ENCODE measurements around the gene CTXND2. TPM values are rescaled to one million over a fixed set of nuclear protein-coding genes. Genes with fewer than 3 reads are reported as not detected.
A peak's percentile ranks its signal among the peaks of the same experiment; 100 is the strongest.
"Not testable (repeated sequence)": the region's sequence is repeated elsewhere in the genome, so short reads cannot be mapped to it uniquely, and the experiment has no call there.

Gene CTXND2
- total RNA-seq, 3 donors from 2014 or later: not detected

GRCh38 chr1:150875197-150876118, 11.5 kb upstream of the CTXND2 start:
- Mint-ChIP-seq H3K36me3 (ENCODE audit: insufficient read depth) (peaks cover 7% of the 10 kb centered on the region), H3K4me1 (ENCODE audit: low read depth) (peaks cover 30% of the 10 kb centered on the region), H3K9me3 (no peaks in the 10 kb centered on the region), H3K27me3 (ENCODE audit: low read depth) (no peaks in the 10 kb centered on the region), H3K4me3 (peak overlapping the region; percentile 92)
- ATAC-seq (no peak), DNase-seq (no peak)

GRCh38 chr1:150876119-150876454, 10.8 kb upstream of the CTXND2 start:
- DNase-seq (no peak), ATAC-seq (peak; percentile 46 to 57)
- peaks cover 28% of the 10 kb centered on the region for H3K4me1 Mint-ChIP-seq (ENCODE audit: low read depth)
- peaks cover 7% of the 10 kb centered on the region for H3K36me3 Mint-ChIP-seq (ENCODE audit: insufficient read depth)
- H3K4me3 Mint-ChIP-seq: peak overlapping the region; percentile 92
- no peaks in the 10 kb centered on the region for H3K27me3 Mint-ChIP-seq (ENCODE audit: low read depth)
- H3K9me3 Mint-ChIP-seq: no peaks in the 10 kb centered on the region

DNA sequence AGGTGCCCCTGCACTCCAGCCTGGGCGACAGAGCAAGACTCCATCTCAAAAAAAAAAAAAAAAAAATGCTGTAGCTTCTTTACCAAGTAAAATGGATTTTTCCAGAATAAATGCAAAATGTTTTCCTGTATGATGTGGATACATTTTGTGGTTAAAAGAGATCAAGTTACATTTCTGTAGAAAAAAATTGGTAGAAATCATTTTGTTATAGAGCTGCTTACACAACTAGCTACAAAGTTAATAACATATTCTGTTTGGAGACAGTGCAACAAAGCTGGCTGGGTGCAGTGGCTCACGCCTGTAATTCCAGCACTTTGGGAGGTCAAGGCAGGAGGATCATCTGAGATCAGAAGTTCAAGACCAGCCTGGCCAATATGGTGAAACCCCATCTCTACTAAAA, 8.0 kb upstream of the CTXND2 start:
- H3K9me3 Mint-ChIP-seq; H3K27me3 Mint-ChIP-seq (ENCODE audit: low read depth); ATAC-seq; H3K36me3 Mint-ChIP-seq (ENCODE audit: insufficient read depth); DNase-seq; H3K4me3 Mint-ChIP-seq: not testable (repeated sequence)
- H3K4me1 Mint-ChIP-seq (ENCODE audit: low read depth): peaks cover 26% of the 10 kb centered on the region

DNA sequence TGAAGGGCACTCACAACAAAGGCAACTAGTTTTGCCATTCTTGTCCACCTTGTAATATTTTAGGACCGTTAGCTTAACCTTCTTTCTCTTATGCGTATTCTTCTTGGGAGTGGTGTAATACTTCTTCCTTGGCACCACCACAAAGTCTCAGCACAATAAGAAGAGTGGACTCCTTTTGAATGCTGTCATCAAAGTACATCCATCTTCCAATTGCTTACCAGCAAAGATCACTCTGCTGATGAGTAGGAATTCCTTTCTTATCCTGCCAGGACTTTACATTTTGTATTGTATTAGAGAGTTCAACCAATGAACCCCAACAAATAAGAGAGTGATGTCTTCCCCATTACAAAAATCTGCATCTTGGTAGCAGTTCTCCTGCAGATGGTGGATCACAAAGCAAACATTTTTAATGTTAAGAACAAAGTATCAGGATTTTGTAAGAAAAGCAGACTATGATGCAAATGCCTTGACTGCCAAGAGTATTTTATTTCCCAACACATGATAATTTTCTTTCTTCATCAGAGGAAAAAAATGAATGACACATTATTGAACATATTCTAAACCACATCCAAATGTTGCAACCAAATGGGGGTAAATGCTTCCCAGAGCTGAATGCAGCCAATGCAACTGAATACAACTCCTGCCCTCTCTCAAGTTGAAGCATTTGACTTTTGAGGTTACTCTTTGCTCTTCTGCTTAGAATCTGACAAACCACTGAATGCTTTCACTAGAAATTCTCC, 5.4 kb upstream of the CTXND2 start:
- Mint-ChIP-seq H3K4me3 (no peak overlapping the region), H3K36me3 (ENCODE audit: insufficient read depth) (no peaks in the 10 kb centered on the region), H3K4me1 (ENCODE audit: low read depth) (peaks cover 7% of the 10 kb centered on the region), H3K9me3 (no peaks in the 10 kb centered on the region), H3K27me3 (ENCODE audit: low read depth) (no peaks in the 10 kb centered on the region)
- no peak for ATAC-seq
- no peak for DNase-seq

GRCh38 chr1:150883121-150883520, 3.8 kb upstream of the CTXND2 start:
- not testable (repeated sequence) for DNase-seq; H3K36me3 Mint-ChIP-seq (ENCODE audit: insufficient read depth); H3K27me3 Mint-ChIP-seq (ENCODE audit: low read depth); ATAC-seq; H3K4me1 Mint-ChIP-seq (ENCODE audit: low read depth); H3K9me3 Mint-ChIP-seq; H3K4me3 Mint-ChIP-seq

GRCh38 chr1:150888727-150889126, 1.8 kb downstream of the CTXND2 start:
- no peak for ATAC-seq
- no peak overlapping the region for H3K4me3 Mint-ChIP-seq
- H3K9me3 Mint-ChIP-seq: no peaks in the 10 kb centered on the region
- H3K27me3 Mint-ChIP-seq (ENCODE audit: low read depth): no peaks in the 10 kb centered on the region
- H3K4me1 Mint-ChIP-seq (ENCODE audit: low read depth): peaks cover 19% of the 10 kb centered on the region
- DNase-seq: no peak
- H3K36me3 Mint-ChIP-seq (ENCODE audit: insufficient read depth): no peaks in the 10 kb centered on the region

DNA sequence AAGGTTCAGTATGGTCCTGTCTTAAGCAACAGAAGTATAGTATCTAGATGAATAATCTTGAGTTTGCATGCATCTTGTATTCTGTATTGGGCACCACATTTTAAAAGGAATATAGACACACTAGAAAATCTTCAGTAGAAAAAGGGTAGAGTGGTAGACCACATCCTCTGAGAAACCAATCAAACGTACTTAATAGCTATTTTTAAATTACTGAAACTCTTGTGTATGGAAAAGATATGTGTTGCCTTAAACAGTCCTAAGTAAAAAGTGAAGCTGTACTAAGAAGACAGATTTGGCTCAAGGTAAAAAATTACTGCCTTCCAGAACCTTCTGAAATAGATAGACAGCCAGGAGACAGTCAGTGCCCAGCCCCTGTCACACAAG, 3.1 kb downstream of the CTXND2 start:
- peaks cover 19% of the 10 kb centered on the region for H3K4me1 Mint-ChIP-seq (ENCODE audit: low read depth)
- no peaks in the 10 kb centered on the region for H3K9me3 Mint-ChIP-seq
- no peak for DNase-seq
- no peaks in the 10 kb centered on the region for H3K36me3 Mint-ChIP-seq (ENCODE audit: insufficient read depth)
- ATAC-seq: peak; percentile 82 to 89
- peak overlapping the region; percentile 39 for H3K4me3 Mint-ChIP-seq
- H3K27me3 Mint-ChIP-seq (ENCODE audit: low read depth): no peaks in the 10 kb centered on the region

- no peak for DNase-seq
- Mint-ChIP-seq H3K4me1 (ENCODE audit: low read depth) (peaks cover 19% of the 10 kb centered on the region), H3K4me3 (no peak overlapping the region), H3K9me3 (no peaks in the 10 kb centered on the region), H3K27me3 (ENCODE audit: low read depth) (no peaks in the 10 kb centered on the region), H3K36me3 (ENCODE audit: insufficient read depth) (no peaks in the 10 kb centered on the region)
- ATAC-seq: no peak
Observed at GRCh38 chr1:150893336-150893913, 6.5 kb downstream of the CTXND2 start.

GRCh38 chr1:150895618-150896017, 8.7 kb downstream of the CTXND2 start:
- Mint-ChIP-seq H3K27me3 (ENCODE audit: low read depth) (no peaks in the 10 kb centered on the region), H3K4me3 (no peak overlapping the region), H3K9me3 (no peaks in the 10 kb centered on the region), H3K4me1 (ENCODE audit: low read depth) (peaks cover 3% of the 10 kb centered on the region), H3K36me3 (ENCODE audit: insufficient read depth) (no peaks in the 10 kb centered on the region)
- DNase-seq (no peak), ATAC-seq (no peak)

DNA sequence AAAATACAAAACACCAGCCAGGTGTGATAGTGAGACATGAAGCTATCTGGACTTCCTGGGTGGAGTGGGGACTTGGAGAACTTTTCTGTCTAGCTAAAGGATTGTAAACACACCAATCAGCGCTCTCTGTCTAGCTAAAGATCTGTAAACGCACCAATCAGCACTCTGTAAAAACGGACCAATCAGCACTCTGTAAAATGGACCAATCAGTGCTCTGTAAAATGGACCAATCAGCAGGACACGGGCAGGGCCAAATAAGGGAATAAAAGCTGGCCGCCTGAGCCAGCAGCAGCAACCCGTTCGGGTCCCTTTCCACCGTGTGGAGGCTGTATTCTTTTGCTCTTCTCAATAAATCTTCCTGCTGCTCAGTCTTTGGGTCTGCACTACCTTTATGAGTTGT, 12.9 kb downstream of the CTXND2 start:
- not testable (repeated sequence) for H3K4me3 Mint-ChIP-seq; H3K9me3 Mint-ChIP-seq; H3K27me3 Mint-ChIP-seq (ENCODE audit: low read depth); ATAC-seq; DNase-seq; H3K4me1 Mint-ChIP-seq (ENCODE audit: low read depth); H3K36me3 Mint-ChIP-seq (ENCODE audit: insufficient read depth)

DNA sequence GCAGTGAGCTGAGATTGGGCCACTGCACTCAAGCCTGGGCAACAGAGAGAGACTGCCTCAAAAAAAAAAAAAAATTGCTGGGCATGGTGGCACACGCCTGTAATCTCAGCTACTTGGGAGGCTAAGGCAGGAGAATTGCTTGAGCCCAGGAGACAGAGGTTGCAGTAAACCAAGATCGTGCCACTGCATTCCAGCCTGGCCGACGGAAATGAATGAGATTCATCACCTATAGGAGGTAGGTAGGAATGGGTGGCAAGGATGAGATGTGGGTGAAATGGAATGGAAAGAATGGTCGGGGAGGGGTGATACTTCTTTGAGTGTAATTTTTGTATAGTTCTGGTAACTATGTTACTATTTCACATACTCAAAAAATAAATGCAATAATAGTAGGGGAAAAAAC, 15.4 kb downstream of the CTXND2 start:
- DNase-seq (no peak), ATAC-seq (no peak)
- Mint-ChIP-seq H3K4me3 (no peak overlapping the region), H3K36me3 (ENCODE audit: insufficient read depth) (no peaks in the 10 kb centered on the region), H3K9me3 (no peaks in the 10 kb centered on the region), H3K4me1 (ENCODE audit: low read depth) (peaks cover 4% of the 10 kb centered on the region), H3K27me3 (ENCODE audit: low read depth) (no peaks in the 10 kb centered on the region)

GRCh38 chr1:150902751-150903150, 15.8 kb downstream of the CTXND2 start:
- no peaks in the 10 kb centered on the region for H3K9me3 Mint-ChIP-seq
- DNase-seq (no peak), ATAC-seq (no peak)
- no peaks in the 10 kb centered on the region for H3K27me3 Mint-ChIP-seq (ENCODE audit: low read depth)
- peaks cover 5% of the 10 kb centered on the region for H3K4me1 Mint-ChIP-seq (ENCODE audit: low read depth)
- no peak overlapping the region for H3K4me3 Mint-ChIP-seq
- H3K36me3 Mint-ChIP-seq (ENCODE audit: insufficient read depth): no peaks in the 10 kb centered on the region

DNA sequence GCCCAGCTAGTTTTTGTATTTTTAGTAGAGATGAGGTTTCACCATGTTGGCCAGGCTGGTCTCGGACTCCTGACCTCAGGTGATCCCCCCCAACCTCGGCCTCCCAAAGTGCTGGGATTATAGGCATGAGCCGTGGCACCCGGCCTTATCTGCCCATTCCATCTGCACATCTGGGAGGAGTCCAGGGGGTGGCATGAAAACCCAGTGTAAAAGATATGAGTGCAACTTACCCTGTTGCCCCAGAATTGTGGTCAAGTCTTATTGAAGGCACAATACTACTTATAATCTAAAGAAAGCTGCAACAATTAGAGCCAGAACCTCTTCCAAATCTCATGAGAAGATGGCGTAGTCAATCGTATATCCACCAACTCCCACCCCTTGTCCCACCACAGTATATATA, 18.4 kb downstream of the CTXND2 start:
- H3K4me3 Mint-ChIP-seq: no peak overlapping the region
- peaks cover 5% of the 10 kb centered on the region for H3K4me1 Mint-ChIP-seq (ENCODE audit: low read depth)
- H3K27me3 Mint-ChIP-seq (ENCODE audit: low read depth): no peaks in the 10 kb centered on the region
- ATAC-seq (no peak), DNase-seq (no peak)
- no peaks in the 10 kb centered on the region for H3K36me3 Mint-ChIP-seq (ENCODE audit: insufficient read depth)
- no peaks in the 10 kb centered on the region for H3K9me3 Mint-ChIP-seq

DNA sequence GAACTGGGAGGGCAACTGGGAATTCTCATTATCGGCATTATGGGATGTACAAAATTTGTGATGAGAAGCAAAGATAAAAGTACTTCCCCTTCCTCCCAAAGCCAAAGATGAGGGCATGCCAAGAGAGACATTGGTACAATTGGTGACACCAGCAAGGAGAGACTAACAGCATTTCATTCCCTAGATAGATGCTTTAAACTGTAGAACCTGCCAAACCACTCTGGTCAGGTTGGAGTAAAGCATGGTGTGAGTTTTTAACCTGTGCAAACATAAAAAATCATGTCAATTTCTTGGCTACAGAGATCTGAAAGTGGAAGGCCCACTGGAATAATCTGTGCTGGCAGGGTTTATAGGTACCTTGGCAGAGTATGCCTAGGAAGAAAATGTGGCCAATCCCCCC, 19.4 kb downstream of the CTXND2 start:
- DNase-seq (no peak), ATAC-seq (no peak)
- peaks cover 5% of the 10 kb centered on the region for H3K4me1 Mint-ChIP-seq (ENCODE audit: low read depth)
- H3K27me3 Mint-ChIP-seq (ENCODE audit: low read depth): no peaks in the 10 kb centered on the region
- H3K4me3 Mint-ChIP-seq: no peak overlapping the region
- no peaks in the 10 kb centered on the region for H3K9me3 Mint-ChIP-seq
- no peaks in the 10 kb centered on the region for H3K36me3 Mint-ChIP-seq (ENCODE audit: insufficient read depth)

DNA sequence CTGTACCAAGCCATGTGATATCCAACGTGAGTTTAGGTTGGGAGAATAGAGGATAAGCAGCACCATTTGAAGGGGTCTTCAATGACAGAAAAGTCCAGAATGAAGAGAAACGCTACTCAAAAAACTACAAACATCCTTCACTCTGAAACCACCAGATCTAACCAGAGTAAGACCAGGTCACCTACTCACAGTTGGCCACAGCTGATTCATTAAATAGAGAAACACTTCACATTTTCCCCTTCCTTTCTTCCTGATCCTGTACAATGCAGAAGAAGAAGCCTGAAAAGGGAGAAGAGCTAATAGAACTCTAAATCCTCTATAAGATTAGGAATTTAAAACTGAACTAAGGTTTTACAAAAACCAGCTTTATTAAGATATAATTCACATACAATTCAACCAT, 19.9 kb downstream of the CTXND2 start:
- no peak overlapping the region for H3K4me3 Mint-ChIP-seq
- H3K4me1 Mint-ChIP-seq (ENCODE audit: low read depth): peaks cover 5% of the 10 kb centered on the region
- ATAC-seq: no peak
- H3K9me3 Mint-ChIP-seq: no peaks in the 10 kb centered on the region
- H3K27me3 Mint-ChIP-seq (ENCODE audit: low read depth): no peaks in the 10 kb centered on the region
- no peak for DNase-seq
- H3K36me3 Mint-ChIP-seq (ENCODE audit: insufficient read depth): no peaks in the 10 kb centered on the region
